GM12878 (cell line): Measurements from ENCODE around the gene SYPL2. TPM values are rescaled to one million over a fixed set of nuclear protein-coding genes. Genes with fewer than 3 reads are reported as not detected.

ENCODE experiments used
- ATAC-seq: fragments of 200-7000 bp; cut with Tn5 transposase; 3 replicates; pipeline ENCODE4 v1.9.1; 2020; ENCODE audit warnings: mild to moderate bottlenecking, moderate library complexity
- BruUV-seq: library from RNA; stranded (reverse); fragments of 400-500 nt; replicated peaks from 2 replicates; lab custom pipeline; 2021; lab: Mats Ljungman, UMichigan
- CTCF ChIA-PET: fragments of 300-600 bp; sonication (Branson Sonifier 250); formaldehyde crosslinking; extraction: SDS; loops from one replicate; lab custom pipeline; 2021; ENCODE audit warnings: inconsistent platforms; lab: Yijun Ruan, JAX
- POLR2A ChIA-PET: fragments of 350-600 bp; formaldehyde crosslinking; extraction: SDS; loops from one replicate; lab custom pipeline; 2021; ENCODE audit warnings: inconsistent platforms; lab: Charles Lee
- RAD21 ChIA-PET: fragments of 300-600 bp; sonication (Branson Sonifier 250); formaldehyde crosslinking; loops from one replicate; lab custom pipeline; 2023; ENCODE audit warnings: antibody characterized with exemption; ENCODE audit not compliant: unreplicated experiment; lab: Charles Lee
- SMC1A ChIA-PET: fragments of 300-600 bp; sonication (Branson Sonifier 250); formaldehyde crosslinking; loops from one replicate; lab custom pipeline; 2023; ENCODE audit not compliant: unreplicated experiment, uncharacterized antibody; lab: Charles Lee
- DNase-seq: peaks from one replicate; pipeline ENCODE4 v3.0.0-alpha.2; 2011; ENCODE audit warnings: low read depth, low spot score
- FAIRE-seq: peaks from 3 replicates; lab custom pipeline; 2011; peaks lifted over from hg19 to GRCh38; lab: Jason Lieb, UNC
- H2AFZ ChIP-seq: 2 replicates; pipeline ENCODE4 v1.6.0; 2011; ENCODE audit warnings: low read depth, low read length, control low read depth; ENCODE audit not compliant: control insufficient read depth
- H3K27ac ChIP-seq: 2 replicates; pipeline ENCODE4 v1.5.1; 2011; ENCODE audit warnings: control low read depth; ENCODE audit not compliant: control insufficient read depth, insufficient read depth
- H3K27me3 ChIP-seq, 2 experiments: replicated peaks in 1 of 2; 2 replicates each; pipeline versions ENCODE4 v1.6.0 to v1.6.1; 2011; ENCODE audit warnings: low read length in 1 of 2; ENCODE audit not compliant: control insufficient read depth in 2 of 2, insufficient read depth in 2 of 2
- H3K36me3 ChIP-seq, 2 experiments: 2 replicates each; pipeline ENCODE4 v1.5.1; 2011; ENCODE audit warnings: low read length in 1 of 2; ENCODE audit not compliant: control insufficient read depth in 2 of 2, insufficient read depth in 2 of 2
- H3K4me1 ChIP-seq: 2 replicates; pipeline ENCODE4 v1.6.1; 2011; ENCODE audit warnings: mild to moderate bottlenecking, low read length, moderate library complexity, mixed read lengths; ENCODE audit not compliant: control insufficient read depth, insufficient read depth
- H3K4me2 ChIP-seq: 2 replicates; pipeline ENCODE4 v1.6.0; 2011; ENCODE audit warnings: control low read depth; ENCODE audit not compliant: control insufficient read depth, insufficient read depth
- H3K4me3 ChIP-seq: fragments of 200-600 bp; sonication (generic); 2 replicates; pipeline ENCODE4 v1.5.1; 2016
- H3K79me2 ChIP-seq: 2 replicates; pipeline ENCODE4 v1.6.0; 2011; ENCODE audit warnings: low read length; ENCODE audit not compliant: control insufficient read depth, insufficient read depth
- H3K9ac ChIP-seq: 2 replicates; pipeline ENCODE4 v1.8.0; 2011; ENCODE audit warnings: low read length, control low read depth, mixed read lengths; ENCODE audit not compliant: control insufficient read depth, insufficient read depth
- H3K9me3 ChIP-seq: replicated peaks from 3 replicates; pipeline ENCODE4 v1.5.1; 2011; ENCODE audit warnings: mild to moderate bottlenecking, low read length; ENCODE audit not compliant: control insufficient read depth, insufficient read depth
- H4K20me1 ChIP-seq: 2 replicates; pipeline ENCODE4 v1.6.0; 2011; ENCODE audit not compliant: control insufficient read depth, insufficient read depth
- HDAC6 ChIP-seq: fragments of 200-600 bp; sonication (generic); IDR thresholded peaks from one replicate; pipeline ENCODE4 v1.8.0; 2017; ENCODE audit warnings: antibody characterized with exemption; ENCODE audit not compliant: unreplicated experiment
- JUNB ChIP-seq: IDR thresholded peaks from 2 replicates; pipeline ENCODE4 v1.6.1; 2016; ENCODE audit warnings: antibody characterized with exemption, mild to moderate bottlenecking
- NFXL1 ChIP-seq: fragments of 450-650 bp; IDR thresholded peaks from 2 replicates; pipeline ENCODE4 v1.6.1; 2017; ENCODE audit warnings: antibody characterized with exemption, mild to moderate bottlenecking, borderline replicate concordance
- PAX5 ChIP-seq: IDR thresholded peaks from 2 replicates; pipeline ENCODE4 v1.6.1; 2011; ENCODE audit warnings: low read depth, low read length, borderline replicate concordance
- POLR2A ChIP-seq: IDR thresholded peaks from 2 replicates; pipeline ENCODE4 v1.6.1; 2011; ENCODE audit warnings: low read depth, mild to moderate bottlenecking, low read length
- PRDM15 ChIP-seq: fragments of 450-650 bp; formaldehyde crosslinking; IDR thresholded peaks from 2 replicates; pipeline ENCODE4 v1.4.0; 2020; ENCODE audit warnings: mild to moderate bottlenecking, moderate library complexity
- RUNX3 ChIP-seq: IDR thresholded peaks from 2 replicates; pipeline ENCODE4 v1.6.1; 2012; ENCODE audit warnings: low read length, inconsistent platforms
- YBX1 ChIP-seq: fragments of 450-650 bp; IDR thresholded peaks from 2 replicates; pipeline ENCODE4 v1.6.1; 2016; ENCODE audit warnings: antibody characterized with exemption
- WGBS: methylation state at CpG from one replicate; pipeline ENCODE4 v1.1.6; 2016; ENCODE audit warnings: low lambda C conversion rate; ENCODE audit not compliant: insufficient replicate concordance, insufficient coverage; ENCODE audit errors: missing lambda C conversion rate; 5-methylcytosine and 5-hydroxymethylcytosine counted together
- in situ Hi-C: fragments of 300-500 bp; cut with MboI; formaldehyde crosslinking; loops from 9 replicates; pipeline ENCODE4 v1.14.3; 2018; ENCODE audit warnings: mixed read lengths
- intact Hi-C: fragments of 100-400 bp; cut with micrococcal nuclease; formaldehyde crosslinking; loops from one replicate; pipeline ENCODE4 v1.14.2; 2022; ENCODE audit not compliant: unreplicated experiment
- polyA plus RNA-seq, 11 experiments: library from polyadenylated mRNA; depleted of rRNA in 4 of 11; unstranded in 6 of 11; stranded (reverse) in 5 of 11; fragments of >200 nt; fragmentation: Nextera tagmentation in 4 of 11; fragmentation: Illumina TruSeq in 1 of 11; extraction: Ambion mirVana in 4 of 11; extraction: Trizol in 1 of 11; gene quantifications; 1 replicate in 1 of 11; 2 replicates in 10 of 11; pipeline versions ENCODE4 v1.2.1 to v1.2.3, GENCODE V29; 2011 to 2016; ENCODE audit warnings: inconsistent platforms in 2 of 11, missing spikeins in 2 of 11, low read depth in 1 of 11
- total RNA-seq, 4 experiments: library from RNA; depleted of rRNA in 3 of 4; stranded (reverse); fragments of >200 nt in 3 of 4; fragmentation: Illumina TruSeq in 1 of 4; extraction: Trizol in 1 of 4; gene quantifications; 2 replicates each; pipeline versions ENCODE4 v1.2.1 to v1.2.3, GENCODE V29; 2013 to 2021

The SYPL2 gene
- total and polyA plus RNA-seq, 10 of the 15 experiments (the other 5 are each of a cell fraction or from before 2014, with no cell fraction given) = 0.04 to 0.11 (median 0.06) TPM; not detected in 3

- no peak for TF ChIP-seq PAX5
- TF ChIP-seq RUNX3 = no peak
- TF ChIP-seq YBX1 = no peak
- no peak for TF ChIP-seq NFXL1
- SMC1A ChIA-PET = interaction anchor here (1.3 to 15.8 kb wide), 4 partner anchors 10 to 25 kb away, joined by 3 to 205 read pairs (median 4); no protein-coding TSS in a partner anchor
- Histone ChIP-seq H4K20me1 (peaks cover 4% of the 10 kb centered on the region; the same call in 1 of the 2 replicates), H3K9ac (no peak overlapping the region), H3K27me3 (no peaks in the 10 kb centered on the region), H3K79me2 (no peaks in the 10 kb centered on the region), H3K36me3 (peaks cover 4 to 11% of the 10 kb centered on the region in 2 experiments; a peak in 3 of 4 replicates), H2AFZ (no peak overlapping the region), H3K4me2 (no peak overlapping the region), H3K27ac (no peak overlapping the region), H3K4me3 (no peak overlapping the region), H3K9me3 (no peaks in the 10 kb centered on the region), H3K4me1 (no peaks in the 10 kb centered on the region)
- no TSS peak for BruUV-seq
- CTCF ChIA-PET = interaction anchor here (19.4 to 26.7 kb wide), 2 partner anchors 8 to 29 kb away, joined by 240 to 1280 read pairs; partner anchors contain the start of genes CYB561D1 and GPR61
- POLR2A ChIA-PET = interaction anchor here (1.4 kb wide), 1 partner anchor 11 kb away, joined by 3 read pairs; no protein-coding TSS in a partner anchor
- FAIRE-seq (no peak), DNase-seq (no peak), ATAC-seq (no peak)
- RAD21 ChIA-PET = interaction anchor here (0.7 to 5.7 kb wide), 2 partner anchors 28 to 32 kb away, joined by 3 to 47 read pairs; no protein-coding TSS in a partner anchor
- in situ Hi-C loops (no loop called here), intact Hi-C loops (no loop called here)
- WGBS = 71% methylated on average over 3 of the region's 3 CpGs
Measured at GRCh38 chr1:109502364-109502851, 36.1 kb downstream of the SYPL2 start.

- Histone ChIP-seq H3K79me2 (no peaks in the 10 kb centered on the region), H3K9me3 (no peaks in the 10 kb centered on the region), H3K9ac (no peak overlapping the region), H3K4me1 (no peaks in the 10 kb centered on the region), H4K20me1 (peaks cover 4% of the 10 kb centered on the region; the same call in 1 of the 2 replicates), H2AFZ (no peak overlapping the region), H3K36me3 (peaks cover 0 to 11% of the 10 kb centered on the region in 2 experiments; a peak in 1 of 4 replicates), H3K4me2 (no peak overlapping the region), H3K27me3 (no peaks in the 10 kb centered on the region), H3K27ac (no peak overlapping the region), H3K4me3 (no peak overlapping the region)
- in situ Hi-C loops (no loop called here), intact Hi-C loops (no loop called here)
- TF ChIP-seq HDAC6 (no peak), PRDM15 (CRISPR knock-in tag) (no peak), JUNB (no peak), POLR2A (no peak)
- POLR2A ChIA-PET = interaction anchor here (0.8 to 1.1 kb wide), 3 partner anchors 15 to 67 kb away, joined by 3 to 5 read pairs (median 4); no protein-coding TSS in a partner anchor
- CTCF ChIA-PET = interaction anchor here (1.3 to 26.7 kb wide), 3 partner anchors 9 to 28 kb away, joined by 3 to 1280 read pairs (median 240); partner anchors contain the start of genes CYB561D1 and GPR61
- ATAC-seq = no peak
- no peak for DNase-seq
- 60% methylated on average over 5 of the region's 5 CpGs for WGBS
- BruUV-seq = no TSS peak
- SMC1A ChIA-PET = interaction anchor here (0.8 to 15.8 kb wide), 4 partner anchors 9 to 24 kb away, joined by 3 to 205 read pairs (median 3); no protein-coding TSS in a partner anchor
- no peak for FAIRE-seq
- RAD21 ChIA-PET = interaction anchor here (5.7 kb wide), 1 partner anchor 26 kb away, joined by 47 read pairs; no protein-coding TSS in a partner anchor
Measured at GRCh38 chr1:109503935-109504334, 37.6 kb downstream of the SYPL2 start.
